Rectal smooth muscle tissue (tissue), 1 donor: Measurements from ENCODE around the gene TAS2R46.

Source experiments
- H3K27ac ChIP-seq: one replicate; pipeline ENCODE4 v1.7.0; 2013; ENCODE audit warnings: low read depth, low read length, inconsistent platforms
- H3K27me3 ChIP-seq: one replicate; pipeline ENCODE4 v1.7.0; 2013; ENCODE audit warnings: low read length; ENCODE audit not compliant: control insufficient read depth, insufficient read depth
- H3K36me3 ChIP-seq: one replicate; pipeline ENCODE4 v1.7.0; 2013; ENCODE audit warnings: low read length; ENCODE audit not compliant: control insufficient read depth, insufficient read depth
- H3K4me1 ChIP-seq: one replicate; pipeline ENCODE4 v1.7.0; 2013; ENCODE audit warnings: low read length; ENCODE audit not compliant: control insufficient read depth, insufficient read depth
- H3K4me3 ChIP-seq: one replicate; pipeline ENCODE4 v1.7.0; 2013; ENCODE audit warnings: low read length
- H3K9ac ChIP-seq: one replicate; pipeline ENCODE4 v1.7.0; 2013; ENCODE audit warnings: low read length

TAS2R46 gene

DNA sequence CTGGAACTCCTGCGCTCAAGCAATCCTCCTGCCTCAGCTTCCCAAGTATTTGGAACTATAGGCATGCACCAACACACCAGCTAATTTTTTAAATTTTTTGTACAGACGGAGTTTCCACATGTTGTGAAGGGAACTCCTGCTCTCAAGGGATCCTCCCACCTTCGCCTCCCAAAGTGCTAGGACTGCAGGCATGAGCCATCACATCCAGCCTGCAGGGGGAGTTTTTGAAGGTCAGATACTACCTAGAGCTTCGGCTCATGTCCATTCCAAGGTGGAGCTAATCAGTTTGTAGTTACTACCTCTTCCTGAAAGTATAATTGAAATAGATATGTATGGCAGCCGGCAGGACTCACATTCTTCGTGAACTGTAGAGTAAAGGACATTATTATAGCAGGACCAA lies 36.0 kb downstream of the TAS2R46 start:
- H3K27ac ChIP-seq: no peak overlapping the region
- no peaks in the 10 kb centered on the region for H3K4me1 ChIP-seq
- no peak overlapping the region for H3K9ac ChIP-seq
- no peak overlapping the region for H3K4me3 ChIP-seq
- no peaks in the 10 kb centered on the region for H3K27me3 ChIP-seq
- no peaks in the 10 kb centered on the region for H3K36me3 ChIP-seq

DNA sequence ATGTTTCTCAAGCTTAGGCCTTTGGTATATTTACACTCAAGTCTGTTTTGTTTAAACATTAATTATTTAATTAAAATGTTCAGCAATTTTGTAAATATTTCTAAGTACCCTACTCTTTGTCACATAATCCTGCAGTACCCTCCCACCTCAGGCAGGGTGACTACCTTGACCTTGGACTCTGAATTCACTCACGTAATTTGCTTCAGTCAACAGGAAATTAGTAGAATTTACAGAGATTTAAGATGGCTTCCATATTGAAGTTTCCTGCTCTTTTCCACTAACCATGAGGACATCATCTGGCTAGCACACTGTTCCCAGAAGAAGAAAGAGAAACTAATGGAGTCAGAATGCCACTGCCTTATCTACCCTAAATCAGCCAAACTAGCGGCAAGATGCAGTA lies 38.7 kb downstream of the TAS2R46 start:
- H3K4me1 ChIP-seq: no peaks in the 10 kb centered on the region

DNA sequence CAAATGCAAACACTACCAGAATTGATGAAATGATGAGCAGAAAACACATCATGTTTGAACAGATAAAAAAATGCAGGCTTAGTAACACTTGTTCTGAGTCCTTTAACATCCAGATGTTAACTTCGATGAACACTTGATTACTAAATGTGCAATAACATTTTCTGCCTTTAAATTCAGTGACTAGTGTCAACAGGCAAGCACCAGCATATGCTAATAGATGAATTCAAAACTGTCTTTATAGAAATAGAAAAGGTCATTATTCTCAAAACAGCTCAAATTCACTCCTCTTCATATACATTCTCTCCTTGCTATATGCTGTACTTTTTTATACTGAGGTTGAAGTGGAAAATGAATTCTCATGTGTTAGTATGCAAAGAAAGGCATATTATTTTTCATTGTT lies 39.6 kb downstream of the TAS2R46 start, which contains the start of gene TAS2R19:
TSS of gene TAS2R19 (minus strand) at position 101 of the 400 bp plus-strand sequence. CDS start at position 52, 49 bp downstream.
- Histone ChIP-seq H3K4me3 (no peak within 1 kb of the TSS), H3K27ac (no peak within 1 kb of the TSS), H3K9ac (no peak within 1 kb of the TSS), H3K27me3 (no peaks in the 10 kb centered on the region), H3K4me1 (no peaks in the 10 kb centered on the region), H3K36me3 (no peaks in the 10 kb centered on the region)

More for the DNA sequence above, 38.7 kb downstream of the TAS2R46 start:
- H3K27me3 ChIP-seq: no peaks in the 10 kb centered on the region
- H3K4me3 ChIP-seq: no peak overlapping the region
- no peaks in the 10 kb centered on the region for H3K36me3 ChIP-seq
- H3K9ac ChIP-seq: no peak overlapping the region
- no peak overlapping the region for H3K27ac ChIP-seq

DNA sequence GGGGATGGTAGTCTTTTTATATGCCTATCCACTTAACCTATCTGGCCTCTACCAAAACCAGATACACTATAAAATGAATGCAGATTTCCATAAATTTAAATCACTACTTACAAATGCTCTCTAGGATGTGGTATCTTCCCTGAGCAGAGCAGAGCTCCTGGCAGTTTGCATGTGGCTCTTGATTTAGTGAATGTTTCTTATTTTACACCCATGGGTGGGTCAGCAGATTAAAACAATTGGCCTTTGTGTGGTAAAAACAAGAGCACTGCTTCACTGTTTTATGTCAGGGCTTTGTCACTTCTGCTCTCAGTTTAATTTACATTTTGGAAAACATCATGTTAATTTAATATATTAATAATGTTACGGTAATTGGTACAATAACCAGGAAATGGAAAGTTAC lies 45.2 kb downstream of the TAS2R46 start:
- Histone ChIP-seq H3K27ac (no peak overlapping the region), H3K4me3 (no peak overlapping the region), H3K27me3 (no peaks in the 10 kb centered on the region), H3K36me3 (no peaks in the 10 kb centered on the region), H3K4me1 (no peaks in the 10 kb centered on the region), H3K9ac (no peak overlapping the region)

DNA sequence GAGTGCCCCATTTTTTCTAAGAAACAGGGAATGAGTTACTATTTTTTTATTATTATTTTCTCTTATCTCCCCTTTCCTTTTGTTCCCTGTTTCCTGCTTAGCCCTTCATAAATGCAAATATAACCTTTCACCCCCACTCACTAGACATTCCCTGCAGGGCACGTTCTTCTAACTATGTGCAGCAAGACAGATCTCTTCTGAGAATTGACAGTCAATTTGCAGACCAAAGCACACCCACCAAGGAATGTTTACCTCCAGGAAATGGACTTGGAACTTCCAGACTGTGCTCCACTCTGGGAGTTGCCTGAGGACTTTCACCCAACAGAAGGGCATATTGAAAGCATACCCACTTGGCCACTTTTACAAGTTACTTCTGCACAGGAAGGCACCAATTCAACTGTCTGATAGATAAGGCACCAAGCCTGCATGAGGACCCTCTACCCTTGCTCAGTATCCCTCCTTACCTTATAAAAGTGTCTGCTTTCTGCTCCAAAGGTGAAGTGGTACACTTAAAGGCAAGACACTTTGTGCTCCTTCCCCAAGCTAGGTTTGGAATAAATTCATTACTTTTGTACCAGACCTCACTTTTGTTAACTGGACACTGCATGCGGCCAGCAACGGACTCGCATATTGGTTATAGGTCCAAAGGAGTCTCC lies 46.2 kb downstream of the TAS2R46 start:
- H3K27ac ChIP-seq: no peak overlapping the region
- no peak overlapping the region for H3K9ac ChIP-seq
- H3K27me3 ChIP-seq: no peaks in the 10 kb centered on the region
- H3K36me3 ChIP-seq: no peaks in the 10 kb centered on the region
- H3K4me3 ChIP-seq: no peak overlapping the region
- H3K4me1 ChIP-seq: no peaks in the 10 kb centered on the region

DNA sequence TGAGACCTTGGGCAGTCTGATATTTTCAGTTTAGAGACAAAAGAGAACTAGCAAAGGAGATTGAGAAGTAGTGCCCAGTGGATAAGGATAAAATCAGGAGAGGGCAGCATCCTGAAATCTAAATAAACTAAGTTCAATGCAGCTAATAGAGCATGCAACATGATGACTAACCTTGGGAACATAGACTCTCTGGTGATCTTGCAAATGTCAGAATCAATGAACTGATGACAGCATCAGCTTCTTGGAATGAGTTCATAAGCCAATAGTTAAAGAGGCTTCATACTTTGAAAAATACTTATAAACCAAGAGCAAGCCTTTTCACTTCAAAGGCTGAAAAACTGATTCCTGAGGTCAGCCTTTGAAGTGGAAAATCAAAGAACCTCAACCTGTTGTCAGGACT lies 47.9 kb downstream of the TAS2R46 start:
- H3K9ac ChIP-seq: no peak overlapping the region
- H3K27me3 ChIP-seq: no peaks in the 10 kb centered on the region
- no peaks in the 10 kb centered on the region for H3K4me1 ChIP-seq
- no peak overlapping the region for H3K4me3 ChIP-seq
- no peaks in the 10 kb centered on the region for H3K36me3 ChIP-seq
- no peak overlapping the region for H3K27ac ChIP-seq
